K562 (cell line): ENCODE results near the gene HOXB7. TPM values are rescaled to one million over a fixed set of nuclear protein-coding genes. Genes with fewer than 3 reads are reported as not detected.

Experiments used
- ATAC-seq: fragments of 200-7000 bp; cut with Tn5 transposase; 3 replicates; pipeline ENCODE4 v1.9.1; 2020; ENCODE audit warnings: moderate library complexity
- BruUV-seq: library from RNA; stranded (reverse); fragments of 400-500 nt; replicated peaks from 2 replicates; lab custom pipeline; 2021; lab: Mats Ljungman, UMichigan
- CTCF ChIA-PET: fragments of 300-600 bp; formaldehyde crosslinking; extraction: SDS; loops from one replicate; lab custom pipeline; 2021; ENCODE audit warnings: low intra/inter-chr PET ratio; lab: Yijun Ruan, JAX
- POLR2A ChIA-PET: fragments of 300-600, 350-650 bp; sonication (Branson Sonifier 250); formaldehyde crosslinking; extraction: SDS; loops from one replicate; lab custom pipeline; 2021; ENCODE audit warnings: antibody characterized with exemption, inconsistent platforms; lab: Yijun Ruan, JAX
- DNase-seq, 4 experiments: peaks; one replicate each; pipeline versions ENCODE4 v3.0.0 to v3.0.0-alpha.2; 2011 to 2018; ENCODE audit warnings: low spot score in 3 of 4, mixed read lengths in 3 of 4; ENCODE audit errors: extremely low read depth in 1 of 4
- FAIRE-seq: peaks from 2 replicates; lab custom pipeline; 2011; peaks lifted over from hg19 to GRCh38; lab: Jason Lieb, UNC
- H2AFZ ChIP-seq: 2 replicates; pipeline ENCODE4 v1.6.0; 2011; ENCODE audit warnings: low read depth, low read length, control low read depth, inconsistent platforms
- H3K27ac ChIP-seq: fragments of 200-600 bp; 3 replicates; pipeline ENCODE4 v1.8.0; 2011; ENCODE audit warnings: low read depth, mild to moderate bottlenecking, control low read depth, inconsistent platforms, low read length, moderate library complexity, mixed read lengths; ENCODE audit errors: extremely low read depth
- H3K27me3 ChIP-seq, 2 experiments: fragments of 300-600 bp in 1 of 2; 2 replicates in 1 of 2; 3 replicates in 1 of 2; pipeline versions ENCODE4 v1.6.0 to v1.8.0; 2011; ENCODE audit warnings: inconsistent platforms in 2 of 2, low read length in 2 of 2, mild to moderate bottlenecking in 1 of 2, mixed read lengths in 1 of 2, moderate library complexity in 1 of 2; ENCODE audit not compliant: control insufficient read depth in 2 of 2, insufficient read depth in 2 of 2
- H3K36me3 ChIP-seq: fragments of 300-600 bp; 3 replicates; pipeline ENCODE4 v1.8.0; 2011; ENCODE audit warnings: mild to moderate bottlenecking, low read length, inconsistent platforms; ENCODE audit not compliant: control insufficient read depth, insufficient read depth
- H3K4me1 ChIP-seq, 2 experiments: fragments of 200-600 bp in 1 of 2; replicated peaks in 1 of 2; 2 replicates in 1 of 2; 3 replicates in 1 of 2; pipeline versions ENCODE4 v1.5.1 to v1.8.0; 2011; ENCODE audit warnings: inconsistent platforms in 2 of 2, low read length in 2 of 2, mild to moderate bottlenecking in 1 of 2, mixed read lengths in 1 of 2, moderate library complexity in 1 of 2; ENCODE audit not compliant: control insufficient read depth in 2 of 2, insufficient read depth in 2 of 2
- H3K4me2 ChIP-seq: 2 replicates; pipeline ENCODE4 v1.6.1; 2011; ENCODE audit warnings: low read length, control low read depth, inconsistent platforms, mixed read lengths; ENCODE audit not compliant: insufficient read depth
- H3K4me3 ChIP-seq: fragments of 200-600 bp; sonication (generic), shearing (Covaris generic); 2 replicates; pipeline ENCODE4 v1.5.1; 2016; ENCODE audit warnings: control low read depth, inconsistent platforms
- H3K79me2 ChIP-seq: fragments of 200-600 bp; 3 replicates; pipeline ENCODE4 v1.8.0; 2011; ENCODE audit warnings: low read length, inconsistent platforms; ENCODE audit not compliant: control insufficient read depth, insufficient read depth
- H3K9ac ChIP-seq, 2 experiments: 2 replicates each; pipeline versions ENCODE4 v1.6.0 to v1.6.1; 2011; ENCODE audit warnings: low read depth in 2 of 2, low read length in 2 of 2, control low read depth in 1 of 2, inconsistent platforms in 1 of 2, mild to moderate bottlenecking in 1 of 2, mixed read lengths in 1 of 2; ENCODE audit not compliant: insufficient read depth in 1 of 2
- H3K9me1 ChIP-seq: one replicate; pipeline ENCODE4 v1.6.0; 2011; ENCODE audit warnings: inconsistent platforms, mild to moderate bottlenecking, low read length, moderate library complexity; ENCODE audit not compliant: control insufficient read depth, insufficient read depth
- H3K9me3 ChIP-seq: replicated peaks from 2 replicates; pipeline ENCODE4 v1.5.1; 2011; ENCODE audit warnings: low read depth, low read length, inconsistent platforms; ENCODE audit not compliant: control insufficient read depth, insufficient read depth
- H4K20me1 ChIP-seq: replicated peaks from 2 replicates; pipeline ENCODE4 v1.6.1; 2011; ENCODE audit warnings: low read length, inconsistent platforms, mixed read lengths; ENCODE audit not compliant: control insufficient read depth, insufficient read depth
- DPF2 ChIP-seq: fragments of 450-650 bp; IDR thresholded peaks from 2 replicates; pipeline ENCODE4 v1.6.1; 2016
- E2F3 ChIP-seq: fragments of 250-450 bp; sonication (Bioruptor Pico); IDR thresholded peaks from 2 replicates; pipeline ENCODE4 v1.4.0; 2020; ENCODE audit warnings: mild to moderate bottlenecking
- KDM5B ChIP-seq: fragments of 200-600 bp; sonication (generic); IDR thresholded peaks from 2 replicates; pipeline ENCODE4 v1.6.1; 2012; ENCODE audit warnings: low read depth, mild to moderate bottlenecking, moderate library complexity, low read length, control low read depth, inconsistent platforms; ENCODE audit not compliant: insufficient replicate concordance
- NRF1 ChIP-seq, 2 experiments: fragments of 450-650 bp; IDR thresholded peaks in 1 of 2; conservative IDR thresholded peaks in 1 of 2; 2 replicates each; pipeline ENCODE4 v1.6.1; 2014; ENCODE audit warnings: mild to moderate bottlenecking in 2 of 2
- POLR2AphosphoS5 ChIP-seq: IDR thresholded peaks from 2 replicates; pipeline ENCODE4 v1.6.1; 2011; ENCODE audit warnings: mild to moderate bottlenecking, low read depth, low read length, moderate library complexity; ENCODE audit not compliant: control insufficient read depth, insufficient read depth
- STAT5A ChIP-seq: IDR thresholded peaks from 2 replicates; pipeline ENCODE4 v1.6.1; 2012; ENCODE audit warnings: low read length, inconsistent platforms, borderline replicate concordance
- TBP ChIP-seq: optimal IDR thresholded peaks from 2 replicates; pipeline ENCODE3; 2011; ENCODE audit warnings: low read depth, low read length, improper control_type of control experiment
- ZHX1 ChIP-seq: fragments of 150-350 bp; conservative IDR thresholded peaks from 2 replicates; pipeline ENCODE4 v1.6.1; 2014; ENCODE audit warnings: low read length
- ZNF395 ChIP-seq: fragments of 200-800 bp; sonication (Bioruptor generic); IDR thresholded peaks from 2 replicates; pipeline ENCODE4 v1.6.1; 2017; ENCODE audit warnings: missing genetic modification characterization, missing compliant biosample characterization
- WGBS: fragments of 100-300 bp; shearing (Covaris generic); methylation state at CpG from one replicate; pipeline ENCODE4 v1.1.6; 2016; ENCODE audit warnings: low coverage, mixed read lengths; ENCODE audit not compliant: insufficient coverage; ENCODE audit errors: missing lambda C conversion rate; 5-methylcytosine and 5-hydroxymethylcytosine counted together
- in situ Hi-C: fragments of 300-500 bp; cut with MboI; formaldehyde crosslinking; loops from 4 replicates; pipeline ENCODE4 v1.15.0; 2018; ENCODE audit warnings: inconsistent platforms, mixed read lengths
- intact Hi-C: fragments of 100-400 bp; cut with micrococcal nuclease; formaldehyde crosslinking; loops from 2 replicates; pipeline ENCODE4 v1.14.2; 2022
- polyA plus RNA-seq, 8 experiments: library from polyadenylated mRNA; depleted of rRNA in 4 of 8; stranded (reverse) in 5 of 8; unstranded in 3 of 8; fragments of >200 nt; fragmentation: Nextera tagmentation in 2 of 8; fragmentation: Illumina TruSeq in 1 of 8; extraction: Ambion mirVana in 2 of 8; extraction: Trizol in 1 of 8; gene quantifications; 2 replicates each; pipeline versions ENCODE4 v1.2.1 to v1.2.3, GENCODE V29; 2011 to 2014; ENCODE audit warnings: inconsistent platforms in 1 of 8, missing spikeins in 1 of 8
- total RNA-seq, 7 experiments: library from RNA; depleted of rRNA in 6 of 7; stranded (reverse); fragments of >200 nt in 6 of 7; fragmentation: Illumina TruSeq in 2 of 7; extraction: Trizol in 2 of 7; gene quantifications; 2 replicates each; pipeline versions ENCODE4 v1.2.1 to v1.2.3, GENCODE V29; 2011 to 2021; ENCODE audit warnings: low replicate concordance in 1 of 7

The HOXB7 gene
- total and polyA plus RNA-seq, 9 of the 15 experiments (the other 6 are each of a cell fraction or from before 2014, with no cell fraction given) = 5.5 to 16.7 (median 8.3) TPM

DNA sequence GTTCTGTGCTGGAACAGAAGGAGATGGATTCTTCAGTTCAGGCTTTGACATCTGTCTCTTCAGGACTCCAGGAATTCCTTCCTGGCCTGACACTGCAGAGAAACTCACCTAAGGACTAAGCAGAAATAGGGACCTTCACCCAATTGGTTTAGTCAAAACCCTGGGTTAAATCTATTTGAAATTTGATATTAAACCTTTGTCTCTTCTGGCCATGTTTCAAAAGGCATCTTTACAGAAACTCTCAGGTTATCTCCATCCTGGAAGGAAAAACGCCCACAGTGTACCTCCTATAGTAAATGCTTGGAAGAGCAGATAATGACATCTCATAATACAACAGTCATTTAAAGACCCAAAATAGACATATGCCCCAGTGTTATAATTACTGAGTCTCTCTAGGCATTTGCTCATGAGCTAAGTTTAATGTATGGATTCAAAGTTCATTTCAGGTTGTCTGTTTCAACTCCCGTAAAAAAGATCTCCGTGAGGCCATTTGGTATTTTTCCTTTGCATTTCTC is 27.1 kb downstream of the HOXB7 start (continued):
- TF ChIP-seq TBP = no peak

DNA sequence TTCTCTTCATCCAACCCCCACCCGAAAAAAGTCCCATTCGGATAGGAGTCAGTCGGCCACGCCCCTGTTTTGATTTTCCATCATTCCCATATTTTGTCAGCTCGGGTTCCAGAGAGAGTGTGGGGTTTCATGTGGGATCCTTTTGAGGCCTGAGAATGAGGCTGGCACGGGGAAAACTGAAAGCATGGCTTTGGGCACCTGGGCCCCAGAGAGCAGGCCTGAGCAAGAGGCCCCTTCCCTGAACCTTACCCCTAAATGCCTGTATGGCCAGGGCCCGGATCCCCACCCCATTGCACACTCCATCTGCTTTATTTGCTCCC is 28.1 kb downstream of the HOXB7 start:
- no peaks in the 10 kb centered on the region for H3K9me1 ChIP-seq
- H2AFZ ChIP-seq = peak overlapping the region; percentile 77
- no peaks in the 10 kb centered on the region for H4K20me1 ChIP-seq
- peaks cover 69% of the 10 kb centered on the region for H3K79me2 ChIP-seq
- H3K4me3 ChIP-seq = no peak overlapping the region; the same call in 1 of the 2 replicates
- peak overlapping the region; percentile 93 for H3K4me2 ChIP-seq
- ATAC-seq (no peak), FAIRE-seq (no peak), DNase-seq (no peak)
- peak overlapping the region; percentile 95 for H3K27ac ChIP-seq
- BruUV-seq = no TSS peak
- POLR2A ChIA-PET = interaction anchor here (0.9 to 2.4 kb wide), 6 partner anchors 10 to 115 kb away, joined by 3 to 12 read pairs (median 4); partner anchors contain the start of gene HOXB5
- in situ Hi-C loops = no loop called here
- H3K9me3 ChIP-seq = no peaks in the 10 kb centered on the region
- H3K9ac ChIP-seq = peak overlapping the region; percentile 95; a peak in 3 of 4 replicates
- 14% methylated on average over 7 of the region's 7 CpGs for WGBS
- no peaks in the 10 kb centered on the region for H3K27me3 ChIP-seq
- no peaks in the 10 kb centered on the region for H3K36me3 ChIP-seq
- intact Hi-C loops = no loop called here
- peaks cover 38 to 47% of the 10 kb centered on the region in 2 experiments for H3K4me1 ChIP-seq
- CTCF ChIA-PET = no interaction called here
- TF ChIP-seq NRF1 (conservative IDR thresholded peaks at IDR 0.05 in 1 of 2, IDR thresholded peaks at IDR 0.05 in 1 of 2) = peak; percentile 3 to 51; a peak in 3 of 4 replicates
- TF ChIP-seq E2F3 = no peak
- 0 out of 2 replicates have a peak, but pooled peaks have one; percentile 12 for TF ChIP-seq DPF2
- no peak for TF ChIP-seq KDM5B
- TF ChIP-seq POLR2AphosphoS5 = no peak
- TF ChIP-seq ZNF395 (CRISPR knock-in tag) = 0 out of 2 replicates have a peak, but pooled peaks have one; percentile 51
- TF ChIP-seq STAT5A = no peak
- no peak for TF ChIP-seq ZHX1
